NCI-H1417 (cell line): ENCODE measurements around the gene IP6K3.

ENCODE experiments used
- DNase-seq, 3 experiments: peaks; one replicate each; lab custom pipeline; 2025; lab: John Stamatoyannopoulos, UW

IP6K3 gene, protein sequence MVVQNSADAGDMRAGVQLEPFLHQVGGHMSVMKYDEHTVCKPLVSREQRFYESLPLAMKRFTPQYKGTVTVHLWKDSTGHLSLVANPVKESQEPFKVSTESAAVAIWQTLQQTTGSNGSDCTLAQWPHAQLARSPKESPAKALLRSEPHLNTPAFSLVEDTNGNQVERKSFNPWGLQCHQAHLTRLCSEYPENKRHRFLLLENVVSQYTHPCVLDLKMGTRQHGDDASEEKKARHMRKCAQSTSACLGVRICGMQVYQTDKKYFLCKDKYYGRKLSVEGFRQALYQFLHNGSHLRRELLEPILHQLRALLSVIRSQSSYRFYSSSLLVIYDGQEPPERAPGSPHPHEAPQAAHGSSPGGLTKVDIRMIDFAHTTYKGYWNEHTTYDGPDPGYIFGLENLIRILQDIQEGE

DNA sequence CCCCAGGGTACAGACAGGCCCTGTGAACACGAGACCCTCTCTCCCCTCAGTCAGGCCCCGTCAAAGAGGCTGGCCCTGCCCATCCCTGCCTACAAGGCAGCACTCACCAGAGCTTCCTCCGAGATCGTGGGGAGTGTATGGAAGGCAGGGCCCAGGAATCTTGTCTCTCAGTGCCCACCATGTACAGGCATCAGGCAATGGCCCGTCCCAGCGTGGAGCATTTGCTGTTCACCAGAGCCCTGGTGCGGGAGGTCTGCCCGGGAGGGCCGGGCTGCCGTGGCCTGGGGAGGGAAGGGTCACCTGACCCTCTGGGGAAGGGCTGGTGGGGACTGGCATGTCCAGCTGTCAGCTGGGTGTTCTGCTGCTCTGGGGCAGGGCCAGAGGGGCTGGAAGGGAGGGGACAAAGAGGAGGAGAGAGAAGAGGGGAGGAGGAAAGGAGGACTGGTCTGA, at the start of gene IP6K3:
IP6K3 (minus strand) TSS at position 255 of the 450 bp plus-strand sequence. CDS start 11,429 bp downstream, outside the sequence.
- no peak for DNase-seq

DNA sequence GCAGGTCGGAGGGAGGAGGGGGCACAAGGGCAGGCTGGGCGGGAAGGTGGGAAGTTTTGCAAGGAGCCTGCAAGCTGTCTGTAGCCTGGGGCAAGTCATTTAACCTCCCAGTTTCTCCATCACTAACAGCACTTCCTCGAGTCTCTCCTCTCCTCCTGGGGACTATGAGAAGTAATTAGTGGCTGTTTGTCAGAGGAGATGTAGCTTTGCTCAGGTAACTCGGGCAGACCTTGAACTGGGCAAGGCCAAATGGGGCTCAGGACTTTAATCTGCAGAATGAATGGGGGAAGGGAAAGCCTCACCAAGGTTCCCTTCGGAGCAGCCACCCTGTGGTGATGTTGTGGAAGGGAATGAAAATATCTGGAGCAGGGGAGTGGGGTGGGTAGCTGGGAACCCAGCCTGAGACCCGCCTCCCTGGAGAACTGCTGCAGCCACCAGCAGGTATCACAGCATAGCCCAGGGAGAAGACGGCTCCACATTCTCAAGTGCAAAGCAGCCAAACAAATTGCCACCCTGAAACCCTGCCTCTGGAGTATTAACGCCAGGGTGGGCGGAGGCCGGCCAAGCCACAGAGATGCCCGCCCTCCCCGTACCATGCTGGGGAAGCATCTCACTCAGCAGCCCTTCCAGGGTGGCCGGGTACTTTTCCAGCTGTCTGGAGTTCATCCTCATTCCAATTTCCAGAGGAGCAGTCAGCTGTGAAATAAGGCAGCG, 48.4 kb upstream of the IP6K3 start:
- peak in 1 of 3 experiments; percentile 16 for DNase-seq

DNA sequence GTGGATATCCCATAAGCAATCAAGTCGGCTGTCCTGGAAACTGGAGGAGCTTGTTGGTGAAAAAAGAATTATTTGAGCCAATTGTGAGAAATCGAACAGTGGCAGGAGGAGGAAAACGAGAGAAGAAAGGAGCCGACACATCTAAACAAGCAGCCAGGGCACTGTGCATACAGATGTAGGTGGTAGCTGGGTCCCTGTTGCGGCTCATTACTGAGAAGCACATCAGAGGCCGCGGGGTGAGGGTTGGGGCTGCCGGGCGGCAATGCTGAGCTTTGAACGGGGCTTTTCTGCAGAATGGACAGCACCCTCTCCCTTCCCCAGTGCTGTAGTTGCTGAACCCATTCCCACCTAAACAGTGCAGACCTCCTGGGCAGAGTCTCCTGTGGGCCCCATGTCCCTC, 46.3 kb upstream of the IP6K3 start:
- no peak for DNase-seq

DNA sequence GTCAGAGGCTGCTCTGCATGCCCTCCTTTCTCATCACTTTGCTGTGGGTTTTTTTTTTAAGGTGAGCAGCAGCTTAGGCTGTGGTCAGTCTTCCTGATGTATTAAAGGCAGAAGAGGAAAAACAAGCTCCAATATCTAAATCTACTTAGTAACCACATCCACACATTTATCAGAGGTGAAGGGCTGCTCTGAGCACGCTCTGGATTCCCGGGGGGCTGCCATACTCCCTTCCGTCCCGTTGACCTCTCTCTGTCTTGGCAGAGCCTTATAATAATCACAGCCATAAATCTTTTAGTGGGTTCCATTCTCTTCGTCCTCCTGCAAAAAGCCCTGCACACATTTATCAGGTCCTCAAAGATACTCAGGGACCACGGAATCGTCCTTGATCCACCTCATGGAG, 44.9 kb upstream of the IP6K3 start:
- DNase-seq = no peak

DNA sequence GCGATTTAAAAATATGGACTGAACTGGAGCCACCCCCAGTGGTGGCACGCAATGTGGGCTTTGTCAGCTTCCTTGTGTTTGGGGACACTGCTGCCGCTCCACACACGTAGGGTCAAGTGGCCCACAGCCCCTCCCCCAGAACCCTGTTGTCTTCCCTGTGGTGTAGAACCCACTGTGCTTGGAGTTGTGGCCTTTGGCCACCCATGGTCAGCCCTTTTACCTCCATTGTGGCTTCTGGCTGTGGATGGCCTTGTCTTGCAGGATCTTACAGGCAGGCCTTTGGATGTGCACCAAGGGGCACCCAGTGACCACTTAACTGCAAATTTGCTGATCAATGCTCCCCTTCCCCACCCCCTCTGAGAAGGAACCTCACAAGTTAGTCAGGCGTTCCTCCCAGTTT, 44.2 kb upstream of the IP6K3 start:
- no peak for DNase-seq

- DNase-seq = no peak
These were observed 43.7 kb upstream of the IP6K3 start for GRCh38 chr6:33790379-33790778.

DNA sequence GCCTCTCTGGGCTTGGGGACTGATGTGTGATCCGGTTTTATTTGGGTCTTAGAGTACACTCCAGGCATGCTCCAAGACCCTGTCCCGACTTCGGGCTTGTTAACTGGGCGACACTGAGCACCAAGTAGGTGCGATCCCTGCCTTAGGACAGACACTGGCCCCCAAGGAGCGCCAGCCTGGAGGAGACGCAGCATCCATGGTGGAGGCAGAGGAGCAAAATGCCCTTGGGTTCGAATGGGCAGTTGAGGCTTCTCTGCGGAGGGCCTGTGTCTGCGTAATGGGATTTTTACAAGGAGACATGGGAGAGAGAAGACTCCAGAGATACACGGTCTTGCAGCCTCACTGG, 42.8 kb upstream of the IP6K3 start:
- DNase-seq = no peak

- peak; percentile 93 to 95 (median 94) for DNase-seq
These were observed 42.2 kb upstream of the IP6K3 start, which contains the start of gene LEMD2 for GRCh38 chr6:33788694-33789549. LEMD2 (minus strand) TSS chr6:33789130; CDS start chr6:33789116, 14 bp downstream.

GRCh38 chr6:33787954-33788693, 41.4 kb upstream of the IP6K3 start:
- peak in 2 of 3 experiments; percentile 58 to 78 for DNase-seq

DNA sequence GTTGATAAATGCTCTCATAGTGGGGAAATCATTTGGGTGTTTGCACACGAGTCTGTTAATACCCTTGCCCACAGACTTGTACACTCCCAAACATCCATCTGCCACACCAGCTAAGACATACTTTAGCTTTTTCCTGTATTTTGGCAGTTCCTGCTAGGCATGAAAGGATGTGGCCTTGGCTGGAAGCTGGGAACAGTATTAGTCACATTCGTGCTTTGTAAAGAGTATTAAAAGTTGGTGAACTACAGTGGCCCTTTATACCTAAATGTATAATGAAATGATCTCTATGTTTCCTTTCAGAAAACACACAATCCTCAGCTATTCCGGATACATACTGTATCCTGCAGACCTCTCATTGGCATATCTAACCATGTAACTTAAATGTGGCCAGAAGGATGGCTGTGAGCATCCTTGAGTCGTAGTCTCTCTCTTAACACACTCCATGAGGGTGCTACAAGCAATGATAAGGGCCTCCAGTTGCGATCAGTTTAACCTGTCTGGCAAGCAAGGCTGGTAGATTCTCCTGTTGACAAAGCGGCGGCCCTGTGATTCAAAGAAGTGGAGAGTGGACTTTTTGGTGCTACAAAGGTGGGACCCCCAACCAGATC, 40.7 kb upstream of the IP6K3 start:
- DNase-seq = no peak

DNA sequence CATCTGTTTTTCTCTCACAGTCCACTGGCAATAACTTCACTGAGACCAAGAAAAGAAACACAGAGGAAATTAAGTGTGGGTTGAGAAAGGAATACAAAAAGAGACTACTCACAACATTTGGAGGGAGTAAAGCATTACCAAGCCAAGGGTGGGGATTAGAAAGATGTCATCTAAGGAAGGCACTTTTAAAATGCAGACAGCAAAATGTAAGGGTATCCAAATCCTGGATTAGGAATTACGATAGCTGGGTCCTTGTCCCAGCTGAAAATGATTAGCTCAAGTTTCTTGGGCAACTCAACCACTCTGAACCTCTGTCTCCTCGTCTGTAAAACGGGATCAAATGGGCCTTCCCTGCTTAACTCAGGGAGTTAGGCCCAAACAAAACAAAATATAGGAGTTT, 40.0 kb upstream of the IP6K3 start:
- no peak for DNase-seq

GRCh38 chr6:33785778-33786177, 39.1 kb upstream of the IP6K3 start:
- no peak for DNase-seq

GRCh38 chr6:33784787-33785186, 38.1 kb upstream of the IP6K3 start:
- DNase-seq = no peak

- no peak for DNase-seq
These were observed 37.2 kb upstream of the IP6K3 start for GRCh38 chr6:33783781-33784520.

GRCh38 chr6:33782561-33782960, 35.9 kb upstream of the IP6K3 start:
- DNase-seq = no peak

DNA sequence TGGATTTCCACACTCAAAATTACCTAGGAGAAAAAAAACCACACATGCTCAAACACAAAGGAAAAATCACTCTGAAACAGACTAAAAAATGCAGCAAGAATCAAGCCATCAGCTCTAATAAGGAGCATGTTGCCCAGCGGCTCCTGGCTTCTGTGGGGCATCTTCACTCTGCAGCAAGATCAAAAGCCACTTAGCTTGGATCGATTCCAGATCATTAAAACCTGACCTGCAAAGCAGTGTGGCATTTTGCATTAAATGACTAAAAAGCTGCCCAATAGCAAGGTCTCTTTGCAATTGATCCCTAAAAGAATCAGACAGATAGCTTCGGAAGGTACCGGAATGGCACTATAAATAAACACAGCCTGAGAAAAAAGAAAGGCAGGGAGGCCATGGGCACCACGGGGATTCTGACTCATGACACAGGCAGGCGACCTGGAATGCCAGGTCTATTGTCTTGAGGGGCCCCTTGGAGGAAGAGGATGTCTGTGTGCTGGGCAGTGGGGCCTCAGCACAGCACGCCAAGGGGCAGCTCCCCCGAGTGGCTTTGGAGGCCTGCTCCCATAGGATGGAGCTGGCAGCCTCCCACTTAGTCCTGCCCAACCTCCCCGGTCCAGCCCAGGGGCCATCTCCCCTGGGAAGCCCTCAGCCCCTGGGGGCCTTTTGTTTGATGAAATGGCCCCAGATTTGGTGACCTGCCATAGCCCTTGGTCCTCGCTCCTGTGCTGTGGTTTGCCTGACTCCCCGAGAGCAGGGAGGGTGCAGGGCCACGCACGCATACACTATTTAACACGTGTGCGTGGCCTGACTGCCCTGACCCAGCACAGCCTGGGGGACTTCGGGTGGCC, 34.6 kb upstream of the IP6K3 start:
- DNase-seq = no peak

GRCh38 chr6:33779895-33780294, 33.2 kb upstream of the IP6K3 start:
- no peak for DNase-seq

GRCh38 chr6:33779290-33779689, 32.6 kb upstream of the IP6K3 start:
- peak in 1 of 3 experiments; percentile 12 for DNase-seq

GRCh38 chr6:33778444-33779121, 31.9 kb upstream of the IP6K3 start:
- no peak for DNase-seq
